MCF 10A (cell line): ENCODE results near the gene AVPR2. TPM values are rescaled to one million over a fixed set of nuclear protein-coding genes. Genes with fewer than 3 reads are reported as not detected.
A peak's percentile ranks its signal among the peaks of the same experiment; 100 is the strongest.

ENCODE experiments used
- BruUV-seq: library from RNA; stranded (reverse); fragments of 400-500 nt; replicated peaks from 2 replicates; lab custom pipeline; 2021; lab: Mats Ljungman, UMichigan
- CTCF ChIA-PET: fragments of 300-600 bp; sonication (Branson Sonifier 250); formaldehyde crosslinking; extraction: SDS; loops from one replicate; lab custom pipeline; 2021; ENCODE audit warnings: antibody characterized with exemption, inconsistent platforms; lab: Yijun Ruan, JAX
- POLR2A ChIA-PET: fragments of 300-600, 350-650 bp; sonication (Branson Sonifier 250); formaldehyde crosslinking; extraction: SDS; loops from one replicate; lab custom pipeline; 2020; ENCODE audit warnings: antibody characterized with exemption, inconsistent platforms; lab: Yijun Ruan, JAX
- DNase-seq: peaks from one replicate; pipeline ENCODE4 v3.0.0-alpha.2; 2018; ENCODE audit not compliant: unreplicated experiment
- H3K27ac Mint-ChIP-seq: one replicate; pipeline ENCODE4 v1.8.0; 2022; ENCODE audit warnings: mild to moderate bottlenecking, low read depth, mixed read lengths; ENCODE audit not compliant: unreplicated experiment
- H3K27me3 Mint-ChIP-seq: one replicate; pipeline ENCODE4 v1.8.0; 2022; ENCODE audit warnings: mixed read lengths; ENCODE audit not compliant: insufficient read depth, unreplicated experiment
- H3K36me3 Mint-ChIP-seq: one replicate; pipeline ENCODE4 v1.8.0; 2022; ENCODE audit warnings: mild to moderate bottlenecking, moderate library complexity, mixed read lengths; ENCODE audit not compliant: insufficient read depth, unreplicated experiment
- H3K4me1 Mint-ChIP-seq: one replicate; pipeline ENCODE4 v1.8.0; 2022; ENCODE audit warnings: mixed read lengths; ENCODE audit not compliant: insufficient read depth, unreplicated experiment
- H3K4me3 Mint-ChIP-seq: one replicate; pipeline ENCODE4 v1.8.0; 2022; ENCODE audit warnings: mild to moderate bottlenecking, moderate library complexity, mixed read lengths; ENCODE audit not compliant: unreplicated experiment
- H3K9me3 Mint-ChIP-seq: one replicate; pipeline ENCODE4 v1.8.0; 2022; ENCODE audit warnings: mixed read lengths; ENCODE audit not compliant: unreplicated experiment
- intact Hi-C: fragments of 100-400 bp; cut with micrococcal nuclease; formaldehyde crosslinking; loops from 2 replicates; pipeline ENCODE4 v1.14.1; 2022
- total RNA-seq: library from RNA; stranded (reverse); gene quantifications from 2 replicates; pipeline ENCODE4 v1.2.3, GENCODE V29; 2022
- TF ChIP-seq, protein P1 (sequence below): fragments of 200-600 bp; IDR thresholded peaks from one replicate; pipeline ENCODE4 v1.8.0; 2022; ENCODE audit warnings: antibody characterized with exemption, mild to moderate bottlenecking; ENCODE audit not compliant: unreplicated experiment

AVPR2 gene
- total RNA-seq, 1 experiment from 2014 or later: not detected

DNA sequence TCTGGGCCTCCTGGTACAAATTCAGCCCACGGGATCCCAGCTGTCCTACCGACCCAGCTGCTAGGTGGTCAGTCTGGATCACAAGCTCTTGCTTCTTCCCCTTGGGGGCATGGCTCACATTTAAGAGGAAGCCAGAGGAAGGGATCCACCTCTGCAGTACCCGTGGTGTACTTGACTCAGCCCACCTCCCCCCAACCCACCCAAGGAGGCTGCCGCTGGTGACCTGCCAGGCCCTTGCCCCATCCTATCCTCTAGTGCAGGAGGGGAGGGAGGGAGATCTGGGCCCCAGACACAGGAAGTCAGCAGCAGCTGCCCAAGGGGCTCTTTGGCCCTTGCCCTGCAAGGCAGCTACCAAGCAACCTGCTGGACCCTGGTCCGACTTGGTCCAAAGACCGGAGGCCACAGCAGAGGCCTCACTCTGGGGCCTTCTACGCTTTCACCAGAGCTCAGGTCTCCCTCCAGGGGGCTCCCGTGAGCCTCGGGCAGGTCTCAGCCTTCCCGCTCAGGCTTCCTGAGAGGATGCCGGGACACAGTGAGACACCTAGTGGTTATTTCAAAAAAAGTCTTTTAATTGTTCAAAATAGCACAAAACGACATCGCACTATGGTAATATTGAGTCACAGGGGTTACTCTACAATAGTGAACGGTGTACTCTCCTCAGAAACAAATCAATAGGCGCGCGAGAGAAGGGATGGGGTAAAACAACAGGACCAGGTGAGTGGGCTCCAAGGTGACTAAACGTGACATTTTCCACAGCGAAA lies 42.7 kb downstream of the AVPR2 start:
- TF ChIP-seq, protein P1, sequence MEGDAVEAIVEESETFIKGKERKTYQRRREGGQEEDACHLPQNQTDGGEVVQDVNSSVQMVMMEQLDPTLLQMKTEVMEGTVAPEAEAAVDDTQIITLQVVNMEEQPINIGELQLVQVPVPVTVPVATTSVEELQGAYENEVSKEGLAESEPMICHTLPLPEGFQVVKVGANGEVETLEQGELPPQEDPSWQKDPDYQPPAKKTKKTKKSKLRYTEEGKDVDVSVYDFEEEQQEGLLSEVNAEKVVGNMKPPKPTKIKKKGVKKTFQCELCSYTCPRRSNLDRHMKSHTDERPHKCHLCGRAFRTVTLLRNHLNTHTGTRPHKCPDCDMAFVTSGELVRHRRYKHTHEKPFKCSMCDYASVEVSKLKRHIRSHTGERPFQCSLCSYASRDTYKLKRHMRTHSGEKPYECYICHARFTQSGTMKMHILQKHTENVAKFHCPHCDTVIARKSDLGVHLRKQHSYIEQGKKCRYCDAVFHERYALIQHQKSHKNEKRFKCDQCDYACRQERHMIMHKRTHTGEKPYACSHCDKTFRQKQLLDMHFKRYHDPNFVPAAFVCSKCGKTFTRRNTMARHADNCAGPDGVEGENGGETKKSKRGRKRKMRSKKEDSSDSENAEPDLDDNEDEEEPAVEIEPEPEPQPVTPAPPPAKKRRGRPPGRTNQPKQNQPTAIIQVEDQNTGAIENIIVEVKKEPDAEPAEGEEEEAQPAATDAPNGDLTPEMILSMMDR: peak; percentile 92
- Mint-ChIP-seq H3K4me3 (no peak overlapping the region), H3K27ac (no peak overlapping the region), H3K27me3 (no peaks in the 10 kb centered on the region), H3K9me3 (no peaks in the 10 kb centered on the region), H3K36me3 (peaks cover 47% of the 10 kb centered on the region), H3K4me1 (no peaks in the 10 kb centered on the region)
- POLR2A ChIA-PET: interaction anchor here (0.6 to 1.6 kb wide), 6 partner anchors 10 to 228 kb away, joined by 3 to 8 read pairs (median 4); partner anchors contain the start of gene PLXNB3
- no TSS peak for BruUV-seq
- intact Hi-C loops: loop anchor here (1.0 to 2.0 kb wide), 3 partner anchors 46 to 988 kb away; partner anchors contain the start of gene PLXNB3
- CTCF ChIA-PET: interaction anchor here (0.6 to 5.6 kb wide), 26 partner anchors 9 to 582 kb away, joined by 3 to 51 read pairs (median 4); partner anchors contain the start of genes ARHGAP4, NAA10 and PLXNB3
- peak; percentile 84 for DNase-seq

DNA sequence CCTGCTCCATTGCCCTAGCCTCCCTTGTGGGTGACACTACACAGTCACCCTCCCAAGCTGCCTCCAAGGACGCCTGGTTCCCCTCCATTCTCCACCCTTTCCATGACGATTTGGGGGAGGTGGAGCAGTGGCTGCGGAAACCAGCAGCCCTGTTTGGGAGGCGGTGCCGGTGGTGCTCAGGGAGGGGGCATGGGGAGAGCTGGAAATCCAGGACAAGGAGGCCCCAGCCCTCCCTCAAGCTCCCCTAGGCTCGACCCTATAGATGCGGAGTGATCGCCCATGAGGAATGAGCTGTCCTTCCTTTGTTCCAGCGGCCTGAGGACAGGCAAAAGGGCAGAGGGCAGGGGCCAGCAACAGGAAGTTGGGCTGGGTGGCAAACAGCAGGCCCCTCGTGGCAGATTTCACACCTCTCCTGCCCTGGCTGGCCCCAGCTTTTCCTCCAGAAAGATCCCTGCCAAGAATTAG lies 43.6 kb downstream of the AVPR2 start:
- intact Hi-C loops: no loop called here
- ChIA-PET CTCF (interaction anchor here (0.6 to 5.6 kb wide), 12 partner anchors 12 to 996 kb away, joined by 3 to 51 read pairs (median 4); partner anchors contain the start of genes ARHGAP4 and PLXNB3), POLR2A (interaction anchor here (1.4 to 1.6 kb wide), 2 partner anchors 20 to 154 kb away, joined by 4 to 8 read pairs; partner anchors contain the start of genes IDH3G and SSR4)
- H3K4me3 Mint-ChIP-seq: no peak overlapping the region
- BruUV-seq: no TSS peak
- H3K27ac Mint-ChIP-seq: no peak overlapping the region
- no peaks in the 10 kb centered on the region for H3K4me1 Mint-ChIP-seq
- no peaks in the 10 kb centered on the region for H3K9me3 Mint-ChIP-seq
- no peaks in the 10 kb centered on the region for H3K27me3 Mint-ChIP-seq
- DNase-seq: no peak
- H3K36me3 Mint-ChIP-seq: peaks cover 52% of the 10 kb centered on the region
- TF ChIP-seq, protein P1: no peak

DNA sequence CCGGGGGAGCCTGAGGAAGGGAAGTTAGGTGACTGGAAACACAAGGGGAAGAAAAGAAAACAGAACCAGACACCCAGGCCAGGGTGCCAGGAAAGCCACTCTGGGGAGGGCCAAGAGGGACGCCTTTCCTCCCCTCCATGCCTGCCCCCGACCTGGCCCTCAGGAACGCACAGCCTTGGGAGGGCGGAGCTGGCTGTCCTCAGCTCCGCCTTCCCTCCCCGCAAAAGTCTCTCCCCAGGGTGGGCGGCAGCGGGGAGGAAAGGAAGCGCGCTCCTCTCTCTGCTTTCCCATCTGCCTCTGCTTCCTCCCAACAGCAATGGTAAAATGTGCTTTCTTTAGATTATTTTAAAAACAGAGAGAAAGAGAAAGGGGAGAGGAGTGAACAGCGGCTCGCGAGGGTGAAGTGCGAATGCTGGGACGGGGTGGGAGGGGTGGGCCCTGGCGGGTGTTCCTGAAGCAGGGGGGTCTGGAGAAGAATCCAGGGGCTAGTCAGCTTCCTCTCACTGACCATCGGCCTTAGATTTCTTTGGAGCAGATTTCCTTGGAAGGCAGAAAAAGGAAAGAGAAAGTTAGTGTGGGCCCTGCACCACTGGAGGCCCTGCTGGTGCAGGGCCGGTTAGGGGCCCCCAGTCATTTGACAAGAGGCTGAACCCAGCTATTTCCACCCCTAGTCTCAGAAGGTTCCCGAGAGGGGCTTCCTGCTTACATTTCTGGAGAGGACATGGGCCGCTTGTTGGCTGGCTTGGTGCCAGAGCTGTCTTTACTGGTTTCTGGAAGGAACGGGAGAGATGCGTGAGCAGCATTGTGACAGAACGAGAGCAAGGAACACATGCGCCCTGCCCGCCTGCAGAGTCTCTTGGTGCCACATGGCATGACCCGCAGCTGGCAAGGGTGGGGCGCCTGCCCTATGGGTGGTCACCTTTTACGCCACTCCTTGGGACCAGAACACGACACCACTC lies 44.7 kb downstream of the AVPR2 start:
- Mint-ChIP-seq H3K9me3 (no peaks in the 10 kb centered on the region), H3K4me3 (no peak overlapping the region), H3K36me3 (peaks cover 61% of the 10 kb centered on the region), H3K4me1 (no peaks in the 10 kb centered on the region), H3K27ac (no peak overlapping the region), H3K27me3 (no peaks in the 10 kb centered on the region)
- ChIA-PET POLR2A (interaction anchor here (0.6 to 1.4 kb wide), 2 partner anchors 155 to 160 kb away, joined by 3 to 4 read pairs; partner anchors contain the start of genes IDH3G and SSR4), CTCF (interaction anchor here (0.7 to 5.6 kb wide), 11 partner anchors 13 to 1822 kb away, joined by 3 to 51 read pairs (median 4); partner anchors contain the start of genes ARHGAP4 and PLXNB3)
- no TSS peak for BruUV-seq
- TF ChIP-seq, protein P1: no peak
- DNase-seq: no peak
- intact Hi-C loops: no loop called here
